SK-N-SH (cell line): ENCODE results near the gene PIK3R2.

Experiments used
- EP300 ChIP-seq, 2 experiments: IDR thresholded peaks; 2 replicates each; pipeline versions ENCODE4 v1.4.0 to v1.6.1; 2012; ENCODE audit warnings: borderline replicate concordance in 1 of 2, low read depth in 1 of 2, low read length in 1 of 2
- EZH2phosphoT487 ChIP-seq: fragments of 200-600 bp; sonication (generic); IDR thresholded peaks from 2 replicates; pipeline ENCODE4 v1.6.1; 2017; ENCODE audit warnings: low read depth, mixed run types, mild to moderate bottlenecking, antibody characterized with exemption, moderate library complexity, borderline replicate concordance
- MXI1 ChIP-seq: IDR thresholded peaks from 2 replicates; pipeline ENCODE4 v1.6.1; 2012; ENCODE audit warnings: mild to moderate bottlenecking, low read depth, low read length, improper control_type of control experiment
- RAD21 ChIP-seq: IDR thresholded peaks from 2 replicates; pipeline ENCODE4 v1.6.1; 2012; ENCODE audit warnings: mild to moderate bottlenecking, low read length
- YY1 ChIP-seq: IDR thresholded peaks from 2 replicates; pipeline ENCODE4 v1.4.0; 2012; ENCODE audit warnings: low read depth, mild to moderate bottlenecking
- TF ChIP-seq, protein P1 (sequence below): fragments of 200-600 bp; sonication (generic); IDR thresholded peaks from 2 replicates; pipeline ENCODE4 v1.6.1; 2017; ENCODE audit warnings: antibody characterized with exemption, mild to moderate bottlenecking, moderate library complexity
- TF ChIP-seq, protein P2 (sequence below): IDR thresholded peaks from 2 replicates; pipeline ENCODE4 v1.4.0; 2012; ENCODE audit warnings: low read depth, borderline replicate concordance
- TF ChIP-seq, protein P3 (sequence below): IDR thresholded peaks from 2 replicates; pipeline ENCODE4 v1.4.0; 2012; ENCODE audit warnings: low read depth

DNA sequence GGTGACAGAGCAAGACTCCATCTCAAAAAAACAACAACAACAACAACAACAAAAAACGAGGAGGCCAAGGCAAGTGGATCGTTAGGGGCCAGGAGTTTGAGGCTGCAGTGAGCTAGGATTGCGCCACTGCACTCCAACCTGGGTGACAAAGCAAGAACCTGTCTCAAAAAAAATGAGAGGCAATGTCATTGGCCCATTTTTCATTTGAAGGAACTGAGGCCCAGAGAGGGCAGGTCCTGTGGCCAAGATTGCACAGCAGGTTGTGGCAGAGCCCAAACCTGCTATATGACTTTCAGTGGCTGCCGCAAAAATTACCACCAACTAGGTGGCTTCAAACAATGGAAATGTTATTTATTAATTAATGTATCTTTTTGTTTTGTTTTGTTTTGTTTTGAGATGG, 5.5 kb downstream of the PIK3R2 start:
- TF ChIP-seq EP300 (IDR thresholded peaks at IDR 0.05; ENCODE audit: borderline replicate concordance in 1 of 2, low read depth in 1 of 2, low read length in 1 of 2) (no peak), EZH2phosphoT487 (no peak), MXI1 (no peak), RAD21 (no peak), YY1 (no peak)
- TF ChIP-seq, protein P1, sequence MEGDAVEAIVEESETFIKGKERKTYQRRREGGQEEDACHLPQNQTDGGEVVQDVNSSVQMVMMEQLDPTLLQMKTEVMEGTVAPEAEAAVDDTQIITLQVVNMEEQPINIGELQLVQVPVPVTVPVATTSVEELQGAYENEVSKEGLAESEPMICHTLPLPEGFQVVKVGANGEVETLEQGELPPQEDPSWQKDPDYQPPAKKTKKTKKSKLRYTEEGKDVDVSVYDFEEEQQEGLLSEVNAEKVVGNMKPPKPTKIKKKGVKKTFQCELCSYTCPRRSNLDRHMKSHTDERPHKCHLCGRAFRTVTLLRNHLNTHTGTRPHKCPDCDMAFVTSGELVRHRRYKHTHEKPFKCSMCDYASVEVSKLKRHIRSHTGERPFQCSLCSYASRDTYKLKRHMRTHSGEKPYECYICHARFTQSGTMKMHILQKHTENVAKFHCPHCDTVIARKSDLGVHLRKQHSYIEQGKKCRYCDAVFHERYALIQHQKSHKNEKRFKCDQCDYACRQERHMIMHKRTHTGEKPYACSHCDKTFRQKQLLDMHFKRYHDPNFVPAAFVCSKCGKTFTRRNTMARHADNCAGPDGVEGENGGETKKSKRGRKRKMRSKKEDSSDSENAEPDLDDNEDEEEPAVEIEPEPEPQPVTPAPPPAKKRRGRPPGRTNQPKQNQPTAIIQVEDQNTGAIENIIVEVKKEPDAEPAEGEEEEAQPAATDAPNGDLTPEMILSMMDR, result no peak
- TF ChIP-seq, protein P2, sequence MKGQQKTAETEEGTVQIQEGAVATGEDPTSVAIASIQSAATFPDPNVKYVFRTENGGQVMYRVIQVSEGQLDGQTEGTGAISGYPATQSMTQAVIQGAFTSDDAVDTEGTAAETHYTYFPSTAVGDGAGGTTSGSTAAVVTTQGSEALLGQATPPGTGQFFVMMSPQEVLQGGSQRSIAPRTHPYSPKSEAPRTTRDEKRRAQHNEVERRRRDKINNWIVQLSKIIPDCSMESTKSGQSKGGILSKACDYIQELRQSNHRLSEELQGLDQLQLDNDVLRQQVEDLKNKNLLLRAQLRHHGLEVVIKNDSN, result no peak
- TF ChIP-seq, protein P3, sequence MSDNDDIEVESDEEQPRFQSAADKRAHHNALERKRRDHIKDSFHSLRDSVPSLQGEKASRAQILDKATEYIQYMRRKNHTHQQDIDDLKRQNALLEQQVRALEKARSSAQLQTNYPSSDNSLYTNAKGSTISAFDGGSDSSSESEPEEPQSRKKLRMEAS, result no peak
